Upper lobe of right lung (tissue), 1 donor: ENCODE results near the gene STK32C. TPM values are rescaled to one million over a fixed set of nuclear protein-coding genes. Genes with fewer than 3 reads are reported as not detected.

Source experiments
- ATAC-seq: fragments of 200-7000 bp; cut with Tn5 transposase; one replicate; pipeline ENCODE4 v1.9.1; 2020; ENCODE audit warnings: mild to moderate bottlenecking, moderate library complexity
- DNase-seq: peaks from one replicate; pipeline ENCODE4 v3.0.0-alpha.2; 2020
- H3K27ac ChIP-seq: fragments of 200-600 bp; one replicate; pipeline ENCODE4 v1.8.0; 2022
- H3K27me3 ChIP-seq: fragments of 200-600 bp; one replicate; pipeline ENCODE4 v1.8.0; 2022; ENCODE audit warnings: mild to moderate bottlenecking
- H3K36me3 ChIP-seq: fragments of 200-600 bp; one replicate; pipeline ENCODE4 v1.8.0; 2022
- H3K4me1 ChIP-seq: fragments of 200-600 bp; one replicate; pipeline ENCODE4 v1.8.0; 2022
- H3K4me3 ChIP-seq: fragments of 200-600 bp; one replicate; pipeline ENCODE4 v1.8.0; 2022; ENCODE audit warnings: mild to moderate bottlenecking
- H3K9me3 ChIP-seq: fragments of 200-600 bp; one replicate; pipeline ENCODE4 v1.8.0; 2022
- intact Hi-C: fragments of 100-400 bp; cut with DNase I; formaldehyde crosslinking; loops from one replicate; pipeline ENCODE4 v1.11.0; 2022
- total RNA-seq: library from RNA; stranded (reverse); fragmentation: NEBNext Ultra II Directional; extraction: Animal tissue kit (Norgen Biotek cat#: 25700); gene quantifications from one replicate; pipeline ENCODE4 v1.2.1, GENCODE V29; 2021
- TF ChIP-seq, protein P1 (sequence below): fragments of 200-600 bp; IDR thresholded peaks from one replicate; pipeline ENCODE4 v1.8.0; 2022; ENCODE audit warnings: antibody characterized with exemption
- donor health status: DM: no; HTN: yes; CAD: no; lungs with severe emphysema.

Gene STK32C
- total RNA-seq, 1 donor from 2014 or later, result 13.2 TPM

DNA sequence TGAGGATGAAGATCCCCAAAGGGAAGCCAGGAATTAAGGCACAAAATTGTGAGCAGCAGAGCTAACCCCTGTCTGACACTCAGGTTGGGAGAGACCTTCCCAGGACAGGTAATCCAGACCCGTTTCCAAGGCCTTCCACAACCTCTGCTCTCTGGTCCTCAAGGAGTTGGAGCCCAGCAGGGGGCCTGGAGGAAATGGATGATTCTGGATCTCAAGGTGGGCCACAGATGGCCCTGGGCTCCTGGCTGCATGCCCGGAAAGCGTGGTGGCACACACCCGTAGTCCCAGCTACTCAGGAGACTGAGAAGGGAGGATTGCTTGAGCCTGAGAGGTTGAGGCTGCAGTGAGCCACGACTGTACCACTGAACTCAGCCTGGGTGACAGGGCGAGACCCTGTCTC is 78.7 kb downstream of the STK32C start:
- Histone ChIP-seq H3K27ac (no peak overlapping the region), H3K4me3 (no peak overlapping the region), H3K27me3 (no peaks in the 10 kb centered on the region), H3K9me3 (no peaks in the 10 kb centered on the region), H3K36me3 (no peaks in the 10 kb centered on the region), H3K4me1 (peaks cover 9% of the 10 kb centered on the region)
- intact Hi-C loops, result loop anchor here (5.0 to 10.0 kb wide), 2 partner anchors 123 to 226 kb away; no protein-coding TSS in a partner anchor
- DNase-seq (no peak), ATAC-seq (no peak)
- TF ChIP-seq, protein P1, sequence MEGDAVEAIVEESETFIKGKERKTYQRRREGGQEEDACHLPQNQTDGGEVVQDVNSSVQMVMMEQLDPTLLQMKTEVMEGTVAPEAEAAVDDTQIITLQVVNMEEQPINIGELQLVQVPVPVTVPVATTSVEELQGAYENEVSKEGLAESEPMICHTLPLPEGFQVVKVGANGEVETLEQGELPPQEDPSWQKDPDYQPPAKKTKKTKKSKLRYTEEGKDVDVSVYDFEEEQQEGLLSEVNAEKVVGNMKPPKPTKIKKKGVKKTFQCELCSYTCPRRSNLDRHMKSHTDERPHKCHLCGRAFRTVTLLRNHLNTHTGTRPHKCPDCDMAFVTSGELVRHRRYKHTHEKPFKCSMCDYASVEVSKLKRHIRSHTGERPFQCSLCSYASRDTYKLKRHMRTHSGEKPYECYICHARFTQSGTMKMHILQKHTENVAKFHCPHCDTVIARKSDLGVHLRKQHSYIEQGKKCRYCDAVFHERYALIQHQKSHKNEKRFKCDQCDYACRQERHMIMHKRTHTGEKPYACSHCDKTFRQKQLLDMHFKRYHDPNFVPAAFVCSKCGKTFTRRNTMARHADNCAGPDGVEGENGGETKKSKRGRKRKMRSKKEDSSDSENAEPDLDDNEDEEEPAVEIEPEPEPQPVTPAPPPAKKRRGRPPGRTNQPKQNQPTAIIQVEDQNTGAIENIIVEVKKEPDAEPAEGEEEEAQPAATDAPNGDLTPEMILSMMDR, result no peak

DNA sequence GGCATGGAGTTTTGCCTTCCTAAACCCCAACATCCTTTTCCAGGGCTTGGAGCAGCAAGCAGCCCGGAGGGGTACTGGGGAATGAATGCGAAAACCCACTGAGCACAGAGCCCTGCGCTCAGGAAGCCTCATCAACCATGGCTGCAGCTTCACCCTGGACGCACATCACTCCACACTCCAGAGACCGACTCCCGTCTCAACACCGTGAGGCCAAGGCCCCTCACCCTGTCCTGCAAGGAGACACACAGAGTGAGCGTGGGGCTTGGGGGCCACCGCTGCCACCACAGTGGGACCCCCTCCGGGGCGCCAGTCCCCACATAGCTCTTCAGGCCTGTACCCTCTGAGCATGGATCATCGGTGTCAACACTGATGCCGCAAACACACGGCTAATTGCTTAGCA is 79.1 kb downstream of the STK32C start:
- TF ChIP-seq, protein P1, result no peak
- intact Hi-C loops, result loop anchor here (5.0 to 10.0 kb wide), 2 partner anchors 124 to 226 kb away; no protein-coding TSS in a partner anchor
- H3K4me3 ChIP-seq, result no peak overlapping the region

DNA sequence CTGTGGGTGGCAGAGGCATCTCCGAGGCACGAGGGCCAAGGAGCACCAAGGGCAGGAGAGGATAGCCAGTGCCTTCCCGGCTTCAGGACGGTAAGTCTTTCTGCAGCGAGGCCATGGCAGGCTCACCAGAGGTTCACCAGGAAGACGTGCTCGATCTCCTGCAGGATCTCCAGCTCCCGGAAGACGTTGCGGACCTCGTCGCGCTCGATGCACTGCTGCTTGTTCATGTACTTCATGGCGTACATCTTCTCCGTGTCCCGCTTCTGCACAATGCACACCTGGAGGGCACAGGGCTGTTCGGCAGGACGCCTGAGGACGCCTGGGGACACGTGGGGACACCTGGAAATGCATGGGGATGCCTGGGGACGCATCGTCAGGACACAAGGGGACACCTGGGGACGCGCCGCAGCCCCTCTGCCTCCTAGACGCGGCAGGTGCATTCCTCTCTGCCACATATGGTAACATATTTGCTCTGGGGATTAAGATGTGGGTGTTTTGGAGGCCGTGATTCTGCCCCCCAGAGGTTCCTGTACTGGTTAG is 79.8 kb downstream of the STK32C start:
- ATAC-seq, result no peak
- intact Hi-C loops, result loop anchor here (5.0 to 10.0 kb wide), 2 partner anchors 124 to 227 kb away; no protein-coding TSS in a partner anchor
- peaks cover 9% of the 10 kb centered on the region for H3K4me1 ChIP-seq
- H3K9me3 ChIP-seq, result no peaks in the 10 kb centered on the region
- no peak for DNase-seq
- H3K27ac ChIP-seq, result no peak overlapping the region
- no peaks in the 10 kb centered on the region for H3K36me3 ChIP-seq
- no peaks in the 10 kb centered on the region for H3K27me3 ChIP-seq
- no peak overlapping the region for H3K4me3 ChIP-seq
- TF ChIP-seq, protein P1, result no peak

More for the DNA sequence above, 79.1 kb downstream of the STK32C start:
- H3K27ac ChIP-seq, result no peak overlapping the region
- no peaks in the 10 kb centered on the region for H3K9me3 ChIP-seq
- H3K4me1 ChIP-seq, result peaks cover 9% of the 10 kb centered on the region
- no peaks in the 10 kb centered on the region for H3K27me3 ChIP-seq
- no peak for DNase-seq
- ATAC-seq, result no peak
- H3K36me3 ChIP-seq, result no peaks in the 10 kb centered on the region

DNA sequence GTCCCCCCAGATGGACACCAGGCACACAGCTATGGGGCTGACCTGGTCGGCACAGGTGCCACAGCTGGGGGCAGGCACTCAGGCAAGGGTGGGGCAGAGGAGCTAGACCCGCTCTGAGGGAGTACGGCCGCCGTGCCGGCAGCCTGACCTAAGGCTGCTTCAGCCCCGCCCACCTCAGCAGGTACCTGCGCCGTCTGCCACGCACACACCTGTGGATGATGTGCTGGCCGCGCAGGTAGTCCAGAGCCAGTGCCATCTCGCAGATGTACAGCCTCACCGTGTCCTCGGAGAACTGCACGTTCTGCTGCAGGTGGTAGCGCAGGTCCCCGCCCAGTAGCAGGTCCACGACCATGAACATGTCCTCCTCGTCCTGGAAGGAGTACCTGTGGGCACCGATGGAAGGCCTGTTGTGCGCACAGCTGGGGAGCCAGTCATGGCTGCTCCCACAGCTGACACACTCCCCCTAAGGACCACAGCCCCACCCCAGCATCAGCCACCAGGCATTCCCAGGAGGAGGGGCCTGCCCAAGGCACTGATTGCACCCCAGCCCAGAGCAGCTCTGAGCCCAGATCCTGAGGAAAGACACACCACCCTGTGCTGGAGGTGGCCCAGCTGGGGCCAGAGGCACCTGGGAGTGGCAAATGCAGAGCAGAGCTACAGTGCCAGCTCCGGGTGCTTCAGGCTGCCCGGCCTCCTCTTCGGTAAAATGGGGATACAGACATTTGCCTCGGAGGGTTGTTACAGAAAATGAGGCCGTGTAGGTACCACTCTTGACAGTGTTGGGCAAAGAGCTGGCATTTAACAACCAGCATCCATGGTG is 81.0 kb downstream of the STK32C start:
- Histone ChIP-seq H3K4me1 (peaks cover 9% of the 10 kb centered on the region), H3K27me3 (no peaks in the 10 kb centered on the region), H3K27ac (no peak overlapping the region), H3K36me3 (no peaks in the 10 kb centered on the region), H3K4me3 (no peak overlapping the region), H3K9me3 (no peaks in the 10 kb centered on the region)
- TF ChIP-seq, protein P1, result no peak
- DNase-seq (no peak), ATAC-seq (no peak)
- intact Hi-C loops, result loop anchor here (5.0 to 10.0 kb wide), 2 partner anchors 126 to 228 kb away; no protein-coding TSS in a partner anchor

DNA sequence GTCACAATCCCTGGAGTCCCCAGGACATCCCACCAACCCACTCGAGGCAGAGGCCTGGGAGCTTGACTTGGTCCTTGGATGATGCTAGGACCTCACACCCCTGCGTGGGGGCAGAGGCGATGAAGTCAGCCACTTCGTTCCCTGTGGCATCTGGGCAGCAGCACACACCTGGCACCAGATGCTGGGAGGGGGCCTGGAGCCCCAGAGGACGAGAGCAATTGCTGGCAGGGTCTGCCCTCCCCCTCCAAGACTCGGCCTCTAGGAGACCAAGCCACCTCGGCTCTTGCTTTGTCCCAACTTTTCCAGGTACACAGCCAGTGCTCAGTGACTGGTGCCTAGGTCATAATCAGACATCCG is 81.9 kb downstream of the STK32C start:
- no peaks in the 10 kb centered on the region for H3K27me3 ChIP-seq
- no peaks in the 10 kb centered on the region for H3K9me3 ChIP-seq
- H3K4me1 ChIP-seq, result peaks cover 5% of the 10 kb centered on the region
- ATAC-seq, result no peak
- intact Hi-C loops, result loop anchor here (5.0 to 10.0 kb wide), 2 partner anchors 126 to 229 kb away; no protein-coding TSS in a partner anchor
- TF ChIP-seq, protein P1, result no peak
- no peaks in the 10 kb centered on the region for H3K36me3 ChIP-seq
- DNase-seq, result no peak
- no peak overlapping the region for H3K27ac ChIP-seq
- H3K4me3 ChIP-seq, result no peak overlapping the region
